SK-N-SH (cell line): ENCODE measurements around the gene SETBP1. TPM values are rescaled to one million over a fixed set of nuclear protein-coding genes. Genes with fewer than 3 reads are reported as not detected.

ENCODE experiments used
- CTCF ChIA-PET: fragments of 300-600, 350-600 bp; formaldehyde crosslinking; extraction: SDS; loops from one replicate; lab custom pipeline; 2021; lab: Yijun Ruan, JAX
- POLR2A ChIA-PET: fragments of 350-600 bp; sonication (Branson Sonifier 250); formaldehyde crosslinking; extraction: SDS; loops from one replicate; lab custom pipeline; 2020; ENCODE audit warnings: antibody characterized with exemption, inconsistent platforms; lab: Yijun Ruan, JAX
- DNase-seq: peaks from one replicate; pipeline ENCODE4 v3.0.0; 2012
- H2AFZ ChIP-seq: fragments of 200-600 bp; sonication (generic); 2 replicates; pipeline ENCODE4 v1.8.1; 2016; ENCODE audit warnings: antibody characterized with exemption, mild to moderate bottlenecking, low read depth
- H3F3A ChIP-seq: fragments of 200-600 bp; sonication (generic); replicated peaks from 2 replicates; pipeline ENCODE3; 2016; ENCODE audit warnings: antibody characterized with exemption, mild to moderate bottlenecking; ENCODE audit not compliant: insufficient read depth
- H3K27ac ChIP-seq, 2 experiments: fragments of 200-500 bp in 1 of 2; fragments of 200-600 bp in 1 of 2; sonication (Bioruptor generic) in 1 of 2; sonication (generic), shearing (Covaris generic) in 1 of 2; 2 replicates each; pipeline versions ENCODE4 v1.5.1 to v1.6.1; 2014 to 2016; ENCODE audit warnings: low read depth in 2 of 2, inconsistent platforms in 1 of 2, low read length in 1 of 2, mild to moderate bottlenecking in 1 of 2, mixed read lengths in 1 of 2
- H3K27me3 ChIP-seq: fragments of 200-600 bp; sonication (generic), shearing (Covaris generic); 2 replicates; pipeline ENCODE4 v1.6.1; 2016; ENCODE audit warnings: mixed run types; ENCODE audit not compliant: insufficient read depth
- H3K36me3 ChIP-seq, 2 experiments: fragments of 200-500 bp in 1 of 2; fragments of 200-600 bp in 1 of 2; sonication (Bioruptor generic) in 1 of 2; sonication (generic) in 1 of 2; replicated peaks in 1 of 2; 2 replicates each; pipeline versions ENCODE3 to v1.5.1; 2014 to 2016; ENCODE audit warnings: low read length in 1 of 2, mild to moderate bottlenecking in 1 of 2; ENCODE audit not compliant: insufficient read depth in 2 of 2, control insufficient read depth in 1 of 2
- H3K4me1 ChIP-seq, 2 experiments: fragments of 200-500 bp in 1 of 2; fragments of 200-600 bp in 1 of 2; sonication (Bioruptor generic) in 1 of 2; sonication (generic), shearing (Covaris generic) in 1 of 2; 2 replicates each; pipeline versions ENCODE4 v1.5.1 to v1.6.1; 2014 to 2016; ENCODE audit warnings: low read depth in 1 of 2, low read length in 1 of 2, mixed run types in 1 of 2; ENCODE audit not compliant: insufficient read depth in 2 of 2, control insufficient read depth in 1 of 2
- H3K4me2 ChIP-seq: fragments of 200-600 bp; sonication (generic), shearing (Covaris generic); 2 replicates; pipeline ENCODE4 v1.6.1; 2017; ENCODE audit warnings: mixed run types
- H3K4me3 ChIP-seq, 2 experiments: fragments of 200-500 bp in 1 of 2; fragments of 200-600 bp in 1 of 2; sonication (Bioruptor generic) in 1 of 2; sonication (generic), shearing (Covaris generic) in 1 of 2; 2 replicates each; pipeline versions ENCODE4 v1.5.1 to v1.8.1; 2014 to 2016; ENCODE audit warnings: low read depth in 2 of 2, inconsistent platforms in 1 of 2, low read length in 1 of 2, mild to moderate bottlenecking in 1 of 2, mixed read lengths in 1 of 2, moderate library complexity in 1 of 2
- H3K79me2 ChIP-seq: fragments of 200-600 bp; sonication (generic); 2 replicates; pipeline ENCODE4 v1.8.1; 2017; ENCODE audit warnings: mild to moderate bottlenecking; ENCODE audit not compliant: insufficient read depth
- H3K9ac ChIP-seq: fragments of 200-600 bp; sonication (generic); 2 replicates; pipeline ENCODE4 v1.6.1; 2017; ENCODE audit warnings: mixed run types
- H3K9me2 ChIP-seq: fragments of 200-600 bp; sonication (generic); 2 replicates; pipeline ENCODE4 v1.6.1; 2017; ENCODE audit warnings: mixed run types
- H3K9me3 ChIP-seq: fragments of 200-600 bp; sonication (generic); 2 replicates; pipeline ENCODE4 v1.6.1; 2017; ENCODE audit warnings: mixed run types, mild to moderate bottlenecking, moderate library complexity
- H4K20me1 ChIP-seq: fragments of 200-600 bp; sonication (generic); 2 replicates; pipeline ENCODE4 v1.6.1; 2017; ENCODE audit warnings: mild to moderate bottlenecking, mixed run types; ENCODE audit not compliant: insufficient read depth
- EP300 ChIP-seq, 2 experiments: IDR thresholded peaks; 2 replicates each; pipeline versions ENCODE4 v1.4.0 to v1.6.1; 2012; ENCODE audit warnings: borderline replicate concordance in 1 of 2, low read depth in 1 of 2, low read length in 1 of 2
- FOSL2 ChIP-seq: IDR thresholded peaks from 2 replicates; pipeline ENCODE4 v1.4.0; 2012; ENCODE audit warnings: low read depth, mild to moderate bottlenecking, moderate library complexity, borderline replicate concordance
- FOXJ3 ChIP-seq: sonication (generic); formaldehyde crosslinking; IDR thresholded peaks from 2 replicates; pipeline ENCODE4 v1.5.1; 2020; ENCODE audit warnings: mild to moderate bottlenecking, missing genetic modification reagents
- FOXM1 ChIP-seq: IDR thresholded peaks from 2 replicates; pipeline ENCODE4 v1.4.0; 2012; ENCODE audit warnings: low read depth, mild to moderate bottlenecking
- GATA2 ChIP-seq: sonication (generic); formaldehyde crosslinking; IDR thresholded peaks from 2 replicates; pipeline ENCODE4 v1.5.0; 2020; ENCODE audit warnings: mild to moderate bottlenecking, missing genetic modification reagents
- JUND ChIP-seq: IDR thresholded peaks from 2 replicates; pipeline ENCODE4 v1.4.0; 2012
- MEF2A ChIP-seq: IDR thresholded peaks from 2 replicates; pipeline ENCODE4 v1.4.0; 2012; ENCODE audit warnings: low read depth, borderline replicate concordance
- NFIC ChIP-seq: IDR thresholded peaks from 2 replicates; pipeline ENCODE4 v1.4.0; 2012; ENCODE audit warnings: borderline replicate concordance
- RFX5 ChIP-seq: IDR thresholded peaks from 2 replicates; pipeline ENCODE4 v1.6.1; 2012; ENCODE audit warnings: mild to moderate bottlenecking, improper control_type of control experiment, low read length
- RXRA ChIP-seq: IDR thresholded peaks from 2 replicates; pipeline ENCODE4 v1.4.0; 2012; ENCODE audit warnings: low read depth, mild to moderate bottlenecking, borderline replicate concordance
- TCF12 ChIP-seq: IDR thresholded peaks from 2 replicates; pipeline ENCODE4 v1.4.0; 2012
- YY1 ChIP-seq: IDR thresholded peaks from 2 replicates; pipeline ENCODE4 v1.4.0; 2012; ENCODE audit warnings: low read depth, mild to moderate bottlenecking
- WGBS: methylation state at CpG from one replicate; pipeline ENCODE4 v1.1.6; 2017; ENCODE audit warnings: low lambda C conversion rate; 5-methylcytosine and 5-hydroxymethylcytosine counted together
- polyA plus RNA-seq, 3 experiments: library from polyadenylated mRNA; depleted of rRNA; stranded (reverse); fragments of >200 nt; gene quantifications; 2 replicates each; pipeline ENCODE4 v1.2.3, GENCODE V29; 2012
- TF ChIP-seq, protein P1 (sequence below): IDR thresholded peaks from 2 replicates; pipeline ENCODE4 v1.4.0; 2012; ENCODE audit warnings: low read depth, borderline replicate concordance
- TF ChIP-seq, protein P2 (sequence below): fragments of 150-350 bp; IDR thresholded peaks from 2 replicates; pipeline ENCODE4 v1.6.1; 2017; ENCODE audit warnings: antibody characterized with exemption, low read length, low read depth, borderline replicate concordance
- TF ChIP-seq, protein P3 (sequence below): fragments of 150-350 bp; IDR thresholded peaks from 2 replicates; pipeline ENCODE4 v1.6.1; 2016; ENCODE audit warnings: mild to moderate bottlenecking, low read depth, low read length

SETBP1 gene
- polyA plus RNA-seq, 1 of the 3 experiments (the other 2 are of a cell fraction), result 3.0 TPM

DNA sequence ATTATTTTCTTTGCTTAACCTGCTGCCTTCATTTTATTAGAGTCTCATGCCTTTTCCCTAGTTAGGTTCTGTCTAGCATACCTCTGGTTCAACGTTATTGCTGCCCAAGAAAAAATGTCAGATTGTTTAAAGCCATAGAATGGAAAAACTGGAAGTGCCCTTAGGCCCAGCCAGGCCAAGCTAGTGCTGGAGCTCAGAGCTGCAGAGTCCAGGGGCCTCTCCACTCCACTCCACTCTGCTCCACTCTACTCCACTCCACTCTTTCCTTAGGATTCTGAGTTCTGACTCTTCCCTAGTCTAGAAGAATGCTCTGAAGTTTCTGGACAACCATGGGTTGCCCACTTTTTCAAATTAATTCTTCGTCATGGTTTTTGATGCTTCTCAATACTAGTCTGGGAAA is 155.6 kb downstream of the SETBP1 start:
- 78% methylated on average over 2 of the region's 2 CpGs for WGBS
- Histone ChIP-seq H3F3A (no peaks in the 10 kb centered on the region), H3K4me1 (peaks cover 8 to 18% of the 10 kb centered on the region in 2 experiments; a peak in 2 of 4 replicates), H3K9ac (no peak overlapping the region), H3K79me2 (no peaks in the 10 kb centered on the region), H3K9me2 (no peaks in the 10 kb centered on the region), H3K27ac (no peak overlapping the region), H3K4me3 (no peak overlapping the region), H3K27me3 (no peaks in the 10 kb centered on the region), H3K4me2 (no peak overlapping the region), H3K9me3 (no peaks in the 10 kb centered on the region), H2AFZ (no peak overlapping the region), H3K36me3 (no peaks in the 10 kb centered on the region), H4K20me1 (no peaks in the 10 kb centered on the region)
- POLR2A ChIA-PET, result no interaction called here
- CTCF ChIA-PET, result no interaction called here
- DNase-seq, result no peak
- TF ChIP-seq JUND (no peak), RFX5 (no peak), EP300 (IDR thresholded peaks at IDR 0.05; ENCODE audit: borderline replicate concordance in 1 of 2, low read depth in 1 of 2, low read length in 1 of 2) (no peak), RXRA (no peak), YY1 (no peak)
- TF ChIP-seq, protein P1, sequence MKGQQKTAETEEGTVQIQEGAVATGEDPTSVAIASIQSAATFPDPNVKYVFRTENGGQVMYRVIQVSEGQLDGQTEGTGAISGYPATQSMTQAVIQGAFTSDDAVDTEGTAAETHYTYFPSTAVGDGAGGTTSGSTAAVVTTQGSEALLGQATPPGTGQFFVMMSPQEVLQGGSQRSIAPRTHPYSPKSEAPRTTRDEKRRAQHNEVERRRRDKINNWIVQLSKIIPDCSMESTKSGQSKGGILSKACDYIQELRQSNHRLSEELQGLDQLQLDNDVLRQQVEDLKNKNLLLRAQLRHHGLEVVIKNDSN, result no peak

DNA sequence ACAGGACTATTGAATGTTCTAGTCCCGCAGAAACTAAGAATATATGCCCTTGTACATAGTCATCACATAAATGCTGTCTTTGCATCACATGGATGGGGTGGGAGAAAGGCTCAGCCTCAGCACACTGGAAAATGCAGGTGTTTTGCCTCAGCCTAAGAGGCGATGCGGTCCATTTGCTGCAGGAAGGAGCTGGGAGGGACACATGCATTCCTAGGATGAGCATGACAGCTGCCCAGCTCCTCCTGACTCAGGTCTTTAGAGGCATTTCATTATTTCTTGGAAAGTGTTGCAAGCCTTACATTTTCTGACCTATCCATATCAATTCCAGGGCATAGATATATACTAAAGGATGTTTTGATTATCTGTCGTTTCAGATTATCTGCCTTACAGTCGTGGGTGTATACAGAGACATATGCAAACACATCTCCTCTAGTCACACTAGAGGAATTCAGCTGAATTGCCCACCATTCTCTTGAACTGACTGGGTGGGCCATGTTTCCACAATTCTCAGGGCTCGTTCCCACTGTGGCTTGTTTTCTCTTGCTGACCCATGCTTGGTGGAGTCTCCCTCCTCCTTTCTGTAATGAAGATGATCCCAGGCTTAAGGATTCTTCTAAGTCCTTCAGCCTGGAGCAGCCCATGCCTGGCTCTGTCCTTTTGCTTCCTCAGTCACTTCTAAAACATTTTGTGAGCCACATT is 156.9 kb downstream of the SETBP1 start:
- POLR2A ChIA-PET, result no interaction called here
- 95% methylated on average over 6 of the region's 6 CpGs for WGBS
- Histone ChIP-seq H3K9ac (no peak overlapping the region), H3K4me2 (no peak overlapping the region), H3F3A (no peaks in the 10 kb centered on the region), H3K27me3 (no peaks in the 10 kb centered on the region), H3K36me3 (no peaks in the 10 kb centered on the region), H3K9me3 (no peaks in the 10 kb centered on the region), H2AFZ (no peak overlapping the region), H3K4me1 (peaks cover 8 to 11% of the 10 kb centered on the region in 2 experiments; a peak in 2 of 4 replicates), H3K79me2 (no peaks in the 10 kb centered on the region), H3K4me3 (no peak overlapping the region), H3K27ac (no peak overlapping the region), H4K20me1 (no peaks in the 10 kb centered on the region), H3K9me2 (no peaks in the 10 kb centered on the region)
- TF ChIP-seq FOSL2 (no peak), NFIC (no peak), FOXM1 (no peak), TCF12 (no peak), FOXJ3 (CRISPR knock-in tag) (no peak), GATA2 (no peak), RFX5 (no peak), MEF2A (no peak)
- TF ChIP-seq, protein P2, sequence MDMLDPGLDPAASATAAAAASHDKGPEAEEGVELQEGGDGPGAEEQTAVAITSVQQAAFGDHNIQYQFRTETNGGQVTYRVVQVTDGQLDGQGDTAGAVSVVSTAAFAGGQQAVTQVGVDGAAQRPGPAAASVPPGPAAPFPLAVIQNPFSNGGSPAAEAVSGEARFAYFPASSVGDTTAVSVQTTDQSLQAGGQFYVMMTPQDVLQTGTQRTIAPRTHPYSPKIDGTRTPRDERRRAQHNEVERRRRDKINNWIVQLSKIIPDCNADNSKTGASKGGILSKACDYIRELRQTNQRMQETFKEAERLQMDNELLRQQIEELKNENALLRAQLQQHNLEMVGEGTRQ, result no peak
- TF ChIP-seq, protein P3, sequence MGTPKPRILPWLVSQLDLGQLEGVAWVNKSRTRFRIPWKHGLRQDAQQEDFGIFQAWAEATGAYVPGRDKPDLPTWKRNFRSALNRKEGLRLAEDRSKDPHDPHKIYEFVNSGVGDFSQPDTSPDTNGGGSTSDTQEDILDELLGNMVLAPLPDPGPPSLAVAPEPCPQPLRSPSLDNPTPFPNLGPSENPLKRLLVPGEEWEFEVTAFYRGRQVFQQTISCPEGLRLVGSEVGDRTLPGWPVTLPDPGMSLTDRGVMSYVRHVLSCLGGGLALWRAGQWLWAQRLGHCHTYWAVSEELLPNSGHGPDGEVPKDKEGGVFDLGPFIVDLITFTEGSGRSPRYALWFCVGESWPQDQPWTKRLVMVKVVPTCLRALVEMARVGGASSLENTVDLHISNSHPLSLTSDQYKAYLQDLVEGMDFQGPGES, result no peak
- CTCF ChIA-PET, result interaction anchor here (1.0 to 1.4 kb wide), 2 partner anchors 9 to 11 kb away, joined by 3 to 4 read pairs; no protein-coding TSS in a partner anchor
- DNase-seq, result no peak
